GM13976 (cell line): ENCODE data around the gene JPH3.

Experiments
- DNase-seq: peaks from one replicate; pipeline ENCODE4 v3.0.0; 2012; ENCODE audit warnings: low spot score
- CTCF ChIP-seq: IDR thresholded peaks from 2 replicates; pipeline ENCODE4 v1.5.1; 2012; ENCODE audit warnings: borderline replicate concordance, mild to moderate bottlenecking; ENCODE audit not compliant: insufficient read depth; ENCODE audit errors: extremely low read depth, missing control alignments, control extremely low read depth
- in situ Hi-C: fragments of 300-500 bp; cut with MboI; formaldehyde crosslinking; loops from one replicate; pipeline ENCODE4 v1.12.0; 2022; ENCODE audit warnings: low sequenced_read_pairs, mixed read lengths, inconsistent platforms; ENCODE audit not compliant: unreplicated experiment

Gene JPH3

GRCh38 chr16:87733190-87733589, 130.9 kb downstream of the JPH3 start:
- in situ Hi-C loops: no loop called here
- DNase-seq: no peak
- no peak for TF ChIP-seq CTCF

DNA sequence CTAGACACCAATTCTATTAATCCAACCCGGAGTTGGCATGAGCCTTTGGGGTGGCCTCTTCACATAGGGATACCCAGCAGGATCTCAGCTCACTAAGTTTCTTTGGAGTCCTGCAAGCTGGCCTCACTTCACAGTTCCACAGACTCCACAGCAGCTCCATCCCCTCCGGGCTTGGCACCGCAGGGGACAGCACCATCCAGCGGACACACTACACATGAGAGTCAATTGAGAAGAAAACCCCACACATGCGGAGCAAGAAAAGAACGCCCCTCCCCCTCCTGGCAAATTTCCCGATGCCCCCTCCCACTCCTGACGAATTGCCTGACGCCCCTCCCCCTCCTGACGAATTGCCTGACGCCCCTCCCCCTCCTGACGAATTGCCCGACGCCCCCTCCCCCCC, 132.3 kb downstream of the JPH3 start:
- no peak for DNase-seq
- no peak for TF ChIP-seq CTCF
- in situ Hi-C loops: no loop called here

DNA sequence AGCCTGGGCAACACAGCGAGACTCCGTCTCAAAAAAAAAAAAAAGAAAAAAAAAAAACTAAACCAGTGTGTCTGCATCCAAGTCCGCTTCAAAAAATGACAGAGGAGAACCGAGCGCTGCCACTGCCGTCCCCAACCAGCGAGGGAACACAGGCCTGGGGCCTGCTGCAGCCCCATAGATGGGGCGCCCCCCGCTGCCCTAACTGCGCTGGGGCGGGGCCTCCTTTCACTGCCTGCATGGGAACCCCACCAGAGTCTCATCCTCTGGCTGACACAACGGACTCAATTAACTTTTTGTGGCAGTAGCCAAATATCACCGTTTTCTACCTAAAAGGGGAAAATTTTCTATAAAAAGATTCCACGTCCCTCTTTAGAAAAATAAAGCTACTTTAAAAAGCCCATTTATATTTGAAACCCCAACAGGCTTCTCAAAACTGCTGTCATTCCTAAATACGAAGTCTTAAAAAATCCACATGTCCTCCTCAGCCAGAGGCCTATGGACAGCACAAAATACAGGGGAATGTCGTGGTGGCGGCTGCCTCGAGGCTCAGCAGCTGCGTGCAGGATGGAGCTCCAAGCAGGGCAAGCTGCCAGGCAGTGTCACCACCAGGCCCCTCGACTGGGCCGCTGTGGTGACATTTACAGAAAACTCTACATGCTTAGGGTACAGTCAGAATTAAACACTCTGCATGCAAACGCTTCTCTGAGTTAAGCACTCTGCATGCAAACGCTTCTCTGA, 133.1 kb downstream of the JPH3 start:
- in situ Hi-C loops: no loop called here
- no peak for TF ChIP-seq CTCF
- DNase-seq: no peak

DNA sequence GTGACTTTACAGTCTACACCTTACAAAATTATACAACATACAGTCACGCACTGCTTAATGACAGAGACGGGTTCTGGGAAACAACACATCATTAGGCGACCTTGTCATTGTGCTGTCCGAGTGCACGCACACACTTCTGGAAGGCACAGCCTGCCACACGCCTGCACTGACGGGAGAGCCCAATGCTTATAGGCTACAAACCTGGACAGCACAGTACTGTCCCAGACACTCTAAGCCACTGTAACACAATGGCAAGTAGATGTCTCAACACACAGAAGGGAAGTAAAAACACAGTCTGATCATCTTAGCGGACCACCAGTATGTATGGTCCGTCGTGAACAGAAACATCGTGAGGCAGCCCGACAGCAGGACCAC, 133.7 kb downstream of the JPH3 start:
- no peak for DNase-seq
- in situ Hi-C loops: no loop called here
- TF ChIP-seq CTCF: no peak

DNA sequence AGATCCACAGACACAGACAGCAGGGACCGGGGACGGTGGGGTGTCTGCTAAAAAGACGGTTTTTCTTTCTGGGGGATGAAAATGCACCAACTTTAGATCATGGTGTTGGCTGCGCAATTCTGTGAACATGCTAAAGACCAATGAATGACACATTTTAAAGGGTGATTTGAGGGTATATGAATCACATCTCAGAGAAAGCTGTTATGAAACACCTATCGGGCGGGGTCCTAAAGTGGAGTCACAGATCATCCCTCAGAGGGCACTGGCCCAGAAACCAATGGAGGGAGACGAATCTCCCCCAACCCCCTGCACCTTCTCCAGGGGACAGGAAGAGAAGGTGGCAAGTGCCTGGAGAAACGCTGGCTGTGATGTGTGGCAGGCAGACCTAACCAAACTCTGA, 137.5 kb downstream of the JPH3 start:
- TF ChIP-seq CTCF: no peak
- in situ Hi-C loops: no loop called here
- no peak for DNase-seq

GRCh38 chr16:87740441-87740840, 138.1 kb downstream of the JPH3 start:
- in situ Hi-C loops: no loop called here
- TF ChIP-seq CTCF: no peak
- DNase-seq: no peak
